ENCODE measurements around the gene MCTS1. TPM values are rescaled to one million over a fixed set of nuclear protein-coding genes. Genes with fewer than 3 reads are reported as not detected.

Gene MCTS1
- total RNA-seq, 1 donor from 2014 or later = 25.8 TPM

- Histone ChIP-seq H3K36me3 (ENCODE audit: control insufficient read depth, insufficient read depth, low read length) (no peaks in the 10 kb centered on the region), H3K27me3 (ENCODE audit: control insufficient read depth, insufficient read depth, low read length) (no peaks in the 10 kb centered on the region), H3K4me3 (ENCODE audit: low read depth, low read length) (peak overlapping the region; percentile 67)
- DNase-seq (ENCODE audit: low read depth) (no peak), FAIRE-seq (no peak)
- no peak for TF ChIP-seq CTCF (IDR thresholded peaks at IDR 0.05; ENCODE audit: insufficient read depth, low read length, severe bottlenecking)
Observed at GRCh38 chrX:120561634-120562568, 42.0 kb upstream of the MCTS1 start.

GRCh38 chrX:120562569-120562926 lies 41.4 kb upstream of the MCTS1 start:
- Histone ChIP-seq H3K4me3 (ENCODE audit: low read depth, low read length) (no peak overlapping the region), H3K27me3 (ENCODE audit: control insufficient read depth, insufficient read depth, low read length) (no peaks in the 10 kb centered on the region), H3K36me3 (ENCODE audit: control insufficient read depth, insufficient read depth, low read length) (no peaks in the 10 kb centered on the region)
- TF ChIP-seq CTCF (IDR thresholded peaks at IDR 0.05; ENCODE audit: insufficient read depth, low read length, severe bottlenecking) = no peak
- no peak for FAIRE-seq
- no peak for DNase-seq (ENCODE audit: low read depth)

- FAIRE-seq = no peak
- TF ChIP-seq CTCF (IDR thresholded peaks at IDR 0.05; ENCODE audit: insufficient read depth, low read length, severe bottlenecking) = no peak
- no peak for DNase-seq (ENCODE audit: low read depth)
- Histone ChIP-seq H3K27me3 (ENCODE audit: control insufficient read depth, insufficient read depth, low read length) (no peaks in the 10 kb centered on the region), H3K4me3 (ENCODE audit: low read depth, low read length) (no peak overlapping the region), H3K36me3 (ENCODE audit: control insufficient read depth, insufficient read depth, low read length) (no peaks in the 10 kb centered on the region)
Observed at GRCh38 chrX:120564925-120565324, 39.0 kb upstream of the MCTS1 start.

GRCh38 chrX:120566817-120567216 lies 37.1 kb upstream of the MCTS1 start:
- no peak for FAIRE-seq
- Histone ChIP-seq H3K27me3 (ENCODE audit: control insufficient read depth, insufficient read depth, low read length) (no peaks in the 10 kb centered on the region), H3K36me3 (ENCODE audit: control insufficient read depth, insufficient read depth, low read length) (no peaks in the 10 kb centered on the region), H3K4me3 (ENCODE audit: low read depth, low read length) (no peak overlapping the region)
- DNase-seq (ENCODE audit: low read depth) = no peak
- no peak for TF ChIP-seq CTCF (IDR thresholded peaks at IDR 0.05; ENCODE audit: insufficient read depth, low read length, severe bottlenecking)

GRCh38 chrX:120568035-120568434 lies 35.9 kb upstream of the MCTS1 start:
- no peak overlapping the region for H3K4me3 ChIP-seq (ENCODE audit: low read depth, low read length)
- H3K27me3 ChIP-seq (ENCODE audit: control insufficient read depth, insufficient read depth, low read length) = no peaks in the 10 kb centered on the region
- no peak for TF ChIP-seq CTCF (IDR thresholded peaks at IDR 0.05; ENCODE audit: insufficient read depth, low read length, severe bottlenecking)
- FAIRE-seq (no peak), DNase-seq (ENCODE audit: low read depth) (peak; percentile 66)
- H3K36me3 ChIP-seq (ENCODE audit: control insufficient read depth, insufficient read depth, low read length) = no peaks in the 10 kb centered on the region

Data from bronchial epithelial cell (primary cell).